PC-3 (cell line): Measurements from ENCODE around the gene ABCC11.

Experiments used
- EZH2phosphoT487 ChIP-seq: fragments of 300-600 bp; sonication (generic); IDR thresholded peaks from 2 replicates; pipeline ENCODE4 v1.6.1; 2018; ENCODE audit warnings: mild to moderate bottlenecking, antibody characterized with exemption, low read length, borderline replicate concordance
- TF ChIP-seq, protein P1 (sequence below): fragments of 300-600 bp; sonication (generic); conservative IDR thresholded peaks from 2 replicates; pipeline ENCODE4 v1.5.1; 2017; ENCODE audit warnings: antibody characterized with exemption, low read depth, mild to moderate bottlenecking, low read length

GRCh38 chr16:48128769-48129168 is 118.6 kb downstream of the ABCC11 start:
- TF ChIP-seq, protein P1, sequence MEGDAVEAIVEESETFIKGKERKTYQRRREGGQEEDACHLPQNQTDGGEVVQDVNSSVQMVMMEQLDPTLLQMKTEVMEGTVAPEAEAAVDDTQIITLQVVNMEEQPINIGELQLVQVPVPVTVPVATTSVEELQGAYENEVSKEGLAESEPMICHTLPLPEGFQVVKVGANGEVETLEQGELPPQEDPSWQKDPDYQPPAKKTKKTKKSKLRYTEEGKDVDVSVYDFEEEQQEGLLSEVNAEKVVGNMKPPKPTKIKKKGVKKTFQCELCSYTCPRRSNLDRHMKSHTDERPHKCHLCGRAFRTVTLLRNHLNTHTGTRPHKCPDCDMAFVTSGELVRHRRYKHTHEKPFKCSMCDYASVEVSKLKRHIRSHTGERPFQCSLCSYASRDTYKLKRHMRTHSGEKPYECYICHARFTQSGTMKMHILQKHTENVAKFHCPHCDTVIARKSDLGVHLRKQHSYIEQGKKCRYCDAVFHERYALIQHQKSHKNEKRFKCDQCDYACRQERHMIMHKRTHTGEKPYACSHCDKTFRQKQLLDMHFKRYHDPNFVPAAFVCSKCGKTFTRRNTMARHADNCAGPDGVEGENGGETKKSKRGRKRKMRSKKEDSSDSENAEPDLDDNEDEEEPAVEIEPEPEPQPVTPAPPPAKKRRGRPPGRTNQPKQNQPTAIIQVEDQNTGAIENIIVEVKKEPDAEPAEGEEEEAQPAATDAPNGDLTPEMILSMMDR = no peak
- no peak for TF ChIP-seq EZH2phosphoT487
